HEK293 (cell line): ENCODE results near the gene SNX20.

Experiments used
- CTCF ChIA-PET: fragments of 350-600 bp; formaldehyde crosslinking; extraction: SDS; loops from one replicate; lab custom pipeline; 2021; ENCODE audit warnings: antibody characterized with exemption; lab: Yijun Ruan, JAX
- POLR2A ChIA-PET: fragments of 300-600 bp; formaldehyde crosslinking; extraction: SDS; loops from one replicate; lab custom pipeline; 2020; ENCODE audit warnings: antibody characterized with exemption, inconsistent platforms; lab: Yijun Ruan, JAX
- H3K27ac ChIP-seq: fragments of 200-500 bp; sonication (Bioruptor generic); 2 replicates; pipeline ENCODE4 v1.5.1; 2014; ENCODE audit warnings: low read depth, low read length, control low read depth, inconsistent platforms; ENCODE audit errors: extremely low read depth
- H3K36me3 ChIP-seq, 2 experiments: fragments of 200-500 bp in 1 of 2; sonication (Bioruptor generic) in 1 of 2; 1 replicate in 1 of 2; 2 replicates in 1 of 2; pipeline ENCODE4 v1.5.1; 2014 to 2017; ENCODE audit warnings: inconsistent platforms in 2 of 2, low read length in 2 of 2; ENCODE audit not compliant: control insufficient read depth in 2 of 2, insufficient read depth in 1 of 2
- H3K4me1 ChIP-seq: fragments of 200-500 bp; sonication (Bioruptor generic); 2 replicates; pipeline ENCODE4 v1.5.1; 2014; ENCODE audit warnings: mild to moderate bottlenecking, low read length, inconsistent platforms; ENCODE audit not compliant: control insufficient read depth, insufficient read depth
- H3K4me3 ChIP-seq: 2 replicates; pipeline ENCODE4 v1.5.1; 2011; ENCODE audit warnings: low read depth, mild to moderate bottlenecking, control low read depth, low read length, moderate library complexity
- H3K9me3 ChIP-seq: fragments of 200-500 bp; sonication (Bioruptor generic); 2 replicates; pipeline ENCODE4 v1.5.1; 2014; ENCODE audit warnings: low read depth, low read length, inconsistent platforms; ENCODE audit not compliant: control insufficient read depth, insufficient read depth
- ATF2 ChIP-seq: fragments of 450-650 bp; formaldehyde crosslinking; IDR thresholded peaks from 2 replicates; pipeline ENCODE4 v1.5.1; 2016; ENCODE audit warnings: missing biosample characterization, missing genetic modification characterization, low read depth
- GLI4 ChIP-seq: fragments of 450-650 bp; formaldehyde crosslinking; IDR thresholded peaks from 2 replicates; pipeline ENCODE4 v1.5.1; 2016; ENCODE audit warnings: missing biosample characterization, missing genetic modification characterization
- KLF16 ChIP-seq: fragments of 450-650 bp; formaldehyde crosslinking; IDR thresholded peaks from 2 replicates; pipeline ENCODE4 v1.5.1; 2017; ENCODE audit warnings: missing biosample characterization, missing genetic modification characterization
- MZF1 ChIP-seq: fragments of 450-650 bp; formaldehyde crosslinking; IDR thresholded peaks from 2 replicates; pipeline ENCODE4 v1.5.1; 2017; ENCODE audit warnings: missing biosample characterization, missing genetic modification characterization, borderline replicate concordance
- SALL2 ChIP-seq: fragments of 450-650 bp; formaldehyde crosslinking; IDR thresholded peaks from 2 replicates; pipeline ENCODE4 v1.5.0; 2017; ENCODE audit warnings: missing biosample characterization, mild to moderate bottlenecking, missing genetic modification characterization, borderline replicate concordance
- SETDB1 ChIP-seq: IDR thresholded peaks from one replicate; pipeline ENCODE4 v1.6.1; 2017; ENCODE audit warnings: mild to moderate bottlenecking, low read length, moderate library complexity, mixed read lengths; ENCODE audit not compliant: insufficient read length
- SP3 ChIP-seq: fragments of 450-650 bp; formaldehyde crosslinking; IDR thresholded peaks from 2 replicates; pipeline ENCODE4 v1.5.1; 2016; ENCODE audit warnings: missing biosample characterization, missing genetic modification characterization
- YY2 ChIP-seq: fragments of 450-650 bp; formaldehyde crosslinking; IDR thresholded peaks from 2 replicates; pipeline ENCODE4 v1.5.1; 2016; ENCODE audit warnings: missing biosample characterization, missing genetic modification characterization
- ZBTB49 ChIP-seq: fragments of 450-650 bp; formaldehyde crosslinking; IDR thresholded peaks from 2 replicates; pipeline ENCODE4 v1.5.1; 2016; ENCODE audit warnings: missing biosample characterization, missing genetic modification characterization, low read depth
- ZEB2 ChIP-seq: fragments of 450-650 bp; formaldehyde crosslinking; IDR thresholded peaks from 2 replicates; pipeline ENCODE4 v1.5.1; 2016; ENCODE audit warnings: missing biosample characterization, missing genetic modification characterization
- ZFP37 ChIP-seq: fragments of 450-650 bp; formaldehyde crosslinking; IDR thresholded peaks from 2 replicates; pipeline ENCODE4 v1.5.1; 2016; ENCODE audit warnings: missing biosample characterization, missing genetic modification characterization
- ZFP69B ChIP-seq: fragments of 450-650 bp; formaldehyde crosslinking; IDR thresholded peaks from 2 replicates; pipeline ENCODE4 v1.5.1; 2016; ENCODE audit warnings: missing biosample characterization, missing genetic modification characterization
- ZNF155 ChIP-seq: fragments of 450-650 bp; formaldehyde crosslinking; IDR thresholded peaks from 2 replicates; pipeline ENCODE4 v1.5.1; 2016; ENCODE audit warnings: missing biosample characterization, missing genetic modification characterization
- ZNF157 ChIP-seq: fragments of 450-650 bp; formaldehyde crosslinking; IDR thresholded peaks from 2 replicates; pipeline ENCODE4 v1.5.1; 2016; ENCODE audit warnings: missing biosample characterization, missing genetic modification characterization
- ZNF184 ChIP-seq: fragments of 450-650 bp; IDR thresholded peaks from 2 replicates; pipeline ENCODE4 v1.5.1; 2018; ENCODE audit warnings: missing biosample characterization, mild to moderate bottlenecking, missing genetic modification characterization
- ZNF248 ChIP-seq: fragments of 450-650 bp; formaldehyde crosslinking; IDR thresholded peaks from 2 replicates; pipeline ENCODE4 v1.5.1; 2017; ENCODE audit warnings: missing biosample characterization, missing genetic modification characterization
- ZNF26 ChIP-seq: fragments of 450-650 bp; formaldehyde crosslinking; IDR thresholded peaks from 2 replicates; pipeline ENCODE4 v1.5.1; 2016; ENCODE audit warnings: missing biosample characterization, missing genetic modification characterization
- ZNF341 ChIP-seq: fragments of 450-650 bp; formaldehyde crosslinking; IDR thresholded peaks from 2 replicates; pipeline ENCODE4; 2016; ENCODE audit warnings: low read depth, missing biosample characterization, missing genetic modification characterization
- ZNF350 ChIP-seq: fragments of 450-650 bp; formaldehyde crosslinking; IDR thresholded peaks from 2 replicates; pipeline ENCODE4 v1.5.0; 2017; ENCODE audit warnings: missing biosample characterization, mild to moderate bottlenecking, missing genetic modification characterization
- ZNF404 ChIP-seq: fragments of 450-650 bp; formaldehyde crosslinking; IDR thresholded peaks from 2 replicates; pipeline ENCODE4 v1.5.1; 2017; ENCODE audit warnings: missing biosample characterization, missing genetic modification characterization
- ZNF510 ChIP-seq: fragments of 450-650 bp; formaldehyde crosslinking; IDR thresholded peaks from 2 replicates; pipeline ENCODE4 v1.5.1; 2018; ENCODE audit warnings: mild to moderate bottlenecking, missing genetic modification characterization, missing biosample characterization; ENCODE audit not compliant: insufficient replicate concordance
- ZNF585B ChIP-seq: fragments of 450-650 bp; formaldehyde crosslinking; IDR thresholded peaks from 2 replicates; pipeline ENCODE4 v1.5.1; 2016; ENCODE audit warnings: missing biosample characterization, missing genetic modification characterization
- ZNF664 ChIP-seq: fragments of 450-650 bp; formaldehyde crosslinking; IDR thresholded peaks from 2 replicates; pipeline ENCODE4 v1.5.1; 2016; ENCODE audit warnings: missing biosample characterization, missing genetic modification characterization
- ZNF776 ChIP-seq: fragments of 450-650 bp; formaldehyde crosslinking; IDR thresholded peaks from 2 replicates; pipeline ENCODE4 v1.5.0; 2017; ENCODE audit warnings: missing biosample characterization, missing genetic modification characterization, borderline replicate concordance
- ZSCAN30 ChIP-seq: fragments of 450-650 bp; IDR thresholded peaks from 2 replicates; pipeline ENCODE4 v1.5.1; 2018; ENCODE audit warnings: missing biosample characterization, mild to moderate bottlenecking, missing genetic modification characterization, moderate library complexity
- ZSCAN4 ChIP-seq: fragments of 450-650 bp; formaldehyde crosslinking; IDR thresholded peaks from 2 replicates; pipeline ENCODE4 v1.5.1; 2017; ENCODE audit warnings: missing biosample characterization, missing genetic modification characterization
- TF ChIP-seq, protein P1 (sequence below): fragments of 450-650 bp; formaldehyde crosslinking; IDR thresholded peaks from 2 replicates; pipeline ENCODE4 v1.5.1; 2016; ENCODE audit warnings: missing biosample characterization, missing genetic modification characterization
- TF ChIP-seq, protein P2 (sequence below): fragments of 450-650 bp; formaldehyde crosslinking; IDR thresholded peaks from 2 replicates; pipeline ENCODE4 v1.5.1; 2017; ENCODE audit warnings: missing biosample characterization, missing genetic modification characterization

The SNX20 gene

DNA sequence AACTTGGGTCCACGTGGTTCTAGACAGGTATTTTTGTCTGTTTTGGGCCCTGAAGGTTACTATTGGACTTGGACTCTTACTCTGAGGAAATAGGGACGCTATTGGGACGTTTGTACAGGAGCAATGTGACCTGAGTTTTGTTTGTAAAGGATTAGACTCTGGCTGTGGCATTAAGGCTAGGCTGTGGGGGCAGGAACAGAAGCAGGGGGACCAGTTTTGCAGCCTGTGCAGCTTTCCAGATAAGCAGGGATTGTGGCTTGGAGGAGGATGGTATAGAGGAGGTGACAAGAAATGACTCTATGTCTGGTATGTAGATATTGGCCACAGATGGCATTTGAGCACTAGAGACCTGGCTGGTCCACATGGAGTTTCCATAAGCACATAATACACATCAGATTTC is 25.1 kb upstream of the SNX20 start:
- Histone ChIP-seq H3K4me3 (no peak overlapping the region), H3K36me3 (no peaks in the 10 kb centered on the region), H3K4me1 (no peaks in the 10 kb centered on the region), H3K27ac (no peak overlapping the region), H3K9me3 (no peaks in the 10 kb centered on the region)
- TF ChIP-seq GLI4 (no peak), MZF1 (no peak), ATF2 (no peak), ZNF664 (tag by site-specific recombination) (no peak), ZFP69B (tag by site-specific recombination) (no peak), ZNF341 (no peak), ZNF155 (tag by site-specific recombination) (no peak), KLF16 (tag by site-specific recombination) (no peak), ZFP37 (tag by site-specific recombination) (no peak), ZNF26 (tag by site-specific recombination) (no peak), ZNF404 (tag by site-specific recombination) (no peak), ZBTB49 (tag by site-specific recombination) (no peak), ZNF350 (tag by site-specific recombination) (no peak), YY2 (tag by site-specific recombination) (no peak), SP3 (tag by site-specific recombination) (no peak), ZNF184 (no peak), ZEB2 (tag by site-specific recombination) (no peak)
- TF ChIP-seq, protein P1, sequence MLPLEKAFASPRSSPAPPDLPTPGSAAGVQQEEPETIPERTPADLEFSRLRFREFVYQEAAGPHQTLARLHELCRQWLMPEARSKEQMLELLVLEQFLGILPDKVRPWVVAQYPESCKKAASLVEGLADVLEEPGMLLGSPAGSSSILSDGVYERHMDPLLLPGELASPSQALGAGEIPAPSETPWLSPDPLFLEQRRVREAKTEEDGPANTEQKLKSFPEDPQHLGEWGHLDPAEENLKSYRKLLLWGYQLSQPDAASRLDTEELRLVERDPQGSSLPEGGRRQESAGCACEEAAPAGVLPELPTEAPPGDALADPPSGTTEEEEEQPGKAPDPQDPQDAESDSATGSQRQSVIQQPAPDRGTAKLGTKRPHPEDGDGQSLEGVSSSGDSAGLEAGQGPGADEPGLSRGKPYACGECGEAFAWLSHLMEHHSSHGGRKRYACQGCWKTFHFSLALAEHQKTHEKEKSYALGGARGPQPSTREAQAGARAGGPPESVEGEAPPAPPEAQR (tag by site-specific recombination), result no peak
- ChIA-PET CTCF (no interaction called here), POLR2A (no interaction called here)

DNA sequence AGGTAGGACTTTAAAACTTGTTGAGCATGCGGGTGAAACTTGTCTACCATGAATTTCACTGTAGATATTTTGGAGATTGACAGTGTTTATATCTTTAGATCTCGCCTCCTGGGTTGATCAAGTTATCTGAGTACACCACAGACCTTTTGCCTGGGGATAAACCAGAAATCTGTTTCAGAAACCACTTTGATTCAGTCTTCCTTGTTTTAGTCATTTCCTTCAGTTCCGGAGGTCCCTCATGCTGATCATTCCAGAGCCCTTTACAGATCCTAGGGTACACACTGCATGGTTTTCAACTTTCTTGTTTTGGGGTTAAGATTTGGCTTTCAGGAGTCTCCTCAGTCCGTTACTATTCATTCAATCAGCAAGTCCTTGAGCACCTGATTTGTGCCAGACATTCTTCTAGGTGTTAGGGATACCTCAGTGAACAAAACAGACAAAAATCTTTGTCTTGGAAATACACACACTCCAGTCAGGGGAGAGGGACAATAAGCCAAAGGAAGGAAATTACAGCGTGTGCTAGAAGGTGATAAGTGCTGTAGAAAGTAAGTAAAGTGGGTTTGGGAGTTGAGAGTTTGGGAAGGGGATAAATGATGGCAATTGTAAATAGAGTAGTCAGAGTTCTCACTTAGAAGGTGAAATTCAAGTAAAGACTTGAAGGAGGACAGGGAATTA is 24.5 kb upstream of the SNX20 start:
- Histone ChIP-seq H3K27ac (no peak overlapping the region), H3K4me1 (no peaks in the 10 kb centered on the region), H3K9me3 (no peaks in the 10 kb centered on the region), H3K4me3 (no peak overlapping the region), H3K36me3 (no peaks in the 10 kb centered on the region)
- CTCF ChIA-PET, result no interaction called here
- POLR2A ChIA-PET, result no interaction called here
- TF ChIP-seq YY2 (tag by site-specific recombination), result no peak
- no peak for TF ChIP-seq ZNF248
- no peak for TF ChIP-seq ZNF510
- TF ChIP-seq, protein P2, sequence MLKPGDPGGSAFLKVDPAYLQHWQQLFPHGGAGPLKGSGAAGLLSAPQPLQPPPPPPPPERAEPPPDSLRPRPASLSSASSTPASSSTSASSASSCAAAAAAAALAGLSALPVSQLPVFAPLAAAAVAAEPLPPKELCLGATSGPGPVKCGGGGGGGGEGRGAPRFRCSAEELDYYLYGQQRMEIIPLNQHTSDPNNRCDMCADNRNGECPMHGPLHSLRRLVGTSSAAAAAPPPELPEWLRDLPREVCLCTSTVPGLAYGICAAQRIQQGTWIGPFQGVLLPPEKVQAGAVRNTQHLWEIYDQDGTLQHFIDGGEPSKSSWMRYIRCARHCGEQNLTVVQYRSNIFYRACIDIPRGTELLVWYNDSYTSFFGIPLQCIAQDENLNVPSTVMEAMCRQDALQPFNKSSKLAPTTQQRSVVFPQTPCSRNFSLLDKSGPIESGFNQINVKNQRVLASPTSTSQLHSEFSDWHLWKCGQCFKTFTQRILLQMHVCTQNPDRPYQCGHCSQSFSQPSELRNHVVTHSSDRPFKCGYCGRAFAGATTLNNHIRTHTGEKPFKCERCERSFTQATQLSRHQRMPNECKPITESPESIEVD (tag by site-specific recombination), result no peak
- TF ChIP-seq SALL2 (tag by site-specific recombination), result no peak
- no peak for TF ChIP-seq ZNF585B (tag by site-specific recombination)
- no peak for TF ChIP-seq ZSCAN4 (tag by site-specific recombination)
- TF ChIP-seq ZNF157 (tag by site-specific recombination), result no peak
- TF ChIP-seq ZNF776 (tag by site-specific recombination), result no peak
- TF ChIP-seq ZNF664 (tag by site-specific recombination), result no peak
- no peak for TF ChIP-seq SETDB1
- no peak for TF ChIP-seq ZSCAN30 (tag by site-specific recombination)
